ENCODE data around the gene ADAM10. TPM values are rescaled to one million over a fixed set of nuclear protein-coding genes. Genes with fewer than 3 reads are reported as not detected.

The ADAM10 gene
- total RNA-seq, 1 donor from 2014 or later = 87.7 TPM

- peaks cover 31% of the 10 kb centered on the region for H3K27me3 Mint-ChIP-seq
- CTCF ChIA-PET = no interaction called here
- no peaks in the 10 kb centered on the region for H3K9me3 Mint-ChIP-seq
- no peak overlapping the region for H3K27ac Mint-ChIP-seq
- intact Hi-C loops (cut with micrococcal nuclease) = no loop called here
- TF ChIP-seq, protein P1, sequence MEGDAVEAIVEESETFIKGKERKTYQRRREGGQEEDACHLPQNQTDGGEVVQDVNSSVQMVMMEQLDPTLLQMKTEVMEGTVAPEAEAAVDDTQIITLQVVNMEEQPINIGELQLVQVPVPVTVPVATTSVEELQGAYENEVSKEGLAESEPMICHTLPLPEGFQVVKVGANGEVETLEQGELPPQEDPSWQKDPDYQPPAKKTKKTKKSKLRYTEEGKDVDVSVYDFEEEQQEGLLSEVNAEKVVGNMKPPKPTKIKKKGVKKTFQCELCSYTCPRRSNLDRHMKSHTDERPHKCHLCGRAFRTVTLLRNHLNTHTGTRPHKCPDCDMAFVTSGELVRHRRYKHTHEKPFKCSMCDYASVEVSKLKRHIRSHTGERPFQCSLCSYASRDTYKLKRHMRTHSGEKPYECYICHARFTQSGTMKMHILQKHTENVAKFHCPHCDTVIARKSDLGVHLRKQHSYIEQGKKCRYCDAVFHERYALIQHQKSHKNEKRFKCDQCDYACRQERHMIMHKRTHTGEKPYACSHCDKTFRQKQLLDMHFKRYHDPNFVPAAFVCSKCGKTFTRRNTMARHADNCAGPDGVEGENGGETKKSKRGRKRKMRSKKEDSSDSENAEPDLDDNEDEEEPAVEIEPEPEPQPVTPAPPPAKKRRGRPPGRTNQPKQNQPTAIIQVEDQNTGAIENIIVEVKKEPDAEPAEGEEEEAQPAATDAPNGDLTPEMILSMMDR (IDR thresholded peaks at IDR 0.05) = no peak
- H3K36me3 Mint-ChIP-seq (ENCODE audit: low read depth) = no peaks in the 10 kb centered on the region
- POLR2A ChIA-PET = no interaction called here
- H3K4me1 Mint-ChIP-seq = peaks cover 9% of the 10 kb centered on the region
- DNase-seq (no peak), ATAC-seq (ENCODE audit: low read depth) (no peak)
- no peak overlapping the region for H3K4me3 Mint-ChIP-seq
Measured at GRCh38 chr15:58554758-58555157, 194.7 kb downstream of the ADAM10 start.

DNA sequence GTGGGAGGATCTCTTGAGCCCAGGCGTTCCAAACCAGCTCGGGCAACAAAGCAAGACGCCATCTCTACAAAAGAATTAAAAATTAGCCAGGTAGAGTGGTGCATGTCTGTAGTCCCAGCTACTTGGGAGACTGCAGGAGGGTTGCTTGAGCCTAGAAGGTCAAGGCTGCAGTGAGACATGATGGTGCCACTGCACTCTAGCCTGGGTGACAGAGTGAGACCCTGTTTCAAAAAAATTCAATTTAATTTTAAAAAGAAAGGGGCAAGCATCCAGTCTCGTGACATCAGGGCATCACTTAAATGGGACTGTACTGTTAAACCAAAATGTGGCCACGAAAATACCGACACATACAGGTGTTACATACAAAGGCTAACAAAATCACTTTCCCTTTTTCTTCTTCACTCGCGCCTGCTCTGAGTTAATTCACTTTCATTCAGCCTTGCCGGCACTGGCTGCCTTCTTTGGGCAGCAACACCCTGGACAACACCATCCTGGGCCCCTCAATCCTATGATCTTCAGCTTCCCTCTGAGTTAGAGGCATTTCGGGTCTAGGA is 196.1 kb downstream of the ADAM10 start:
- ChIA-PET CTCF (no interaction called here), POLR2A (no interaction called here)
- ATAC-seq (ENCODE audit: low read depth) (no peak), DNase-seq (no peak)
- H3K27me3 Mint-ChIP-seq = peaks cover 33% of the 10 kb centered on the region
- H3K9me3 Mint-ChIP-seq = no peaks in the 10 kb centered on the region
- no peaks in the 10 kb centered on the region for H3K36me3 Mint-ChIP-seq (ENCODE audit: low read depth)
- no peak overlapping the region for H3K27ac Mint-ChIP-seq
- TF ChIP-seq, protein P1 (IDR thresholded peaks at IDR 0.05) = no peak
- intact Hi-C loops (cut with micrococcal nuclease) = no loop called here
- H3K4me1 Mint-ChIP-seq = peaks cover 9% of the 10 kb centered on the region
- H3K4me3 Mint-ChIP-seq = no peak overlapping the region

DNA sequence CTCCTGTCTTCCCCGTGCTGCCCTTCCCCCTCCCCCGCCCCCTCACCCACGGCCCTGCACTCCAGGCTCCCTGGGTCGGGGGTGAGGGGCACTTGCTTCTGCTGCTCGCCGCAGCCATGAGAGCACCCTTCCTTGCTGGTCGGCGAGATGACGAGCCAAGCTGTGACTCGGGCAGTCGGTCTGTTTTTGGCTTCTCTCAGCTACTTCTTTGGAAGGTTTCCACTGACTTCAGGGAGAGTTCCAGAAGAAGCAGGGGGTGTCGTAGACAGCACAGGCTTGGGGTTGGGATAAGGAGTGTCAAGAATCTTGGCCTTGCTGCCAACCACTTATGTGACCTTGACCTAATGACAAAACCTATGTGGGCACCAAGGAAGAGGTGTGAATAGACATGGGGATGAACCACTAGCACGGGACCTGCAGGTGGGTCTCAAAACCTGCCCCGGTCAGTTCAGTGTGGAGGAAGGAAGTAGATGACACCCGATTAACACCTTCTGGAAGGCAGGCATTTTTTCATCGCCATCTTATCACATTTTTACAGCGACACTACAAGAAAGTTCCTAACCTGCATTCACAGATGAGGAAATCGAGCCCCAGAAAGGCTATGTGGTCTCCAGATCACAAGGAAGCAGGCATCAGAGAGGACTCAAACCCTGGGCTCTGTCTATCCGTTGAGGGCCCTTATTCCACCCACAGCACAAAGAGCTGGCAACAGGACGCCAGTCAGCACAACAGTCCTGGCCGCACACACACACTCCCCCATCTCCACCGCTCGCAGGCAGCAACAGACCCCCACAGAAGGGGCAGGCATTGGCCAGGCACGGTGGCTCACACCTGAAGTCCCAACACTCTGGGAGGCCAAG is 196.8 kb downstream of the ADAM10 start:
- no peaks in the 10 kb centered on the region for H3K9me3 Mint-ChIP-seq
- intact Hi-C loops (cut with micrococcal nuclease) = no loop called here
- peaks cover 33% of the 10 kb centered on the region for H3K27me3 Mint-ChIP-seq
- POLR2A ChIA-PET = no interaction called here
- ATAC-seq (ENCODE audit: low read depth) (no peak), DNase-seq (no peak)
- no peak overlapping the region for H3K4me3 Mint-ChIP-seq
- peaks cover 9% of the 10 kb centered on the region for H3K4me1 Mint-ChIP-seq
- no peaks in the 10 kb centered on the region for H3K36me3 Mint-ChIP-seq (ENCODE audit: low read depth)
- TF ChIP-seq, protein P1 (IDR thresholded peaks at IDR 0.05) = no peak
- CTCF ChIA-PET = no interaction called here
- H3K27ac Mint-ChIP-seq = no peak overlapping the region

DNA sequence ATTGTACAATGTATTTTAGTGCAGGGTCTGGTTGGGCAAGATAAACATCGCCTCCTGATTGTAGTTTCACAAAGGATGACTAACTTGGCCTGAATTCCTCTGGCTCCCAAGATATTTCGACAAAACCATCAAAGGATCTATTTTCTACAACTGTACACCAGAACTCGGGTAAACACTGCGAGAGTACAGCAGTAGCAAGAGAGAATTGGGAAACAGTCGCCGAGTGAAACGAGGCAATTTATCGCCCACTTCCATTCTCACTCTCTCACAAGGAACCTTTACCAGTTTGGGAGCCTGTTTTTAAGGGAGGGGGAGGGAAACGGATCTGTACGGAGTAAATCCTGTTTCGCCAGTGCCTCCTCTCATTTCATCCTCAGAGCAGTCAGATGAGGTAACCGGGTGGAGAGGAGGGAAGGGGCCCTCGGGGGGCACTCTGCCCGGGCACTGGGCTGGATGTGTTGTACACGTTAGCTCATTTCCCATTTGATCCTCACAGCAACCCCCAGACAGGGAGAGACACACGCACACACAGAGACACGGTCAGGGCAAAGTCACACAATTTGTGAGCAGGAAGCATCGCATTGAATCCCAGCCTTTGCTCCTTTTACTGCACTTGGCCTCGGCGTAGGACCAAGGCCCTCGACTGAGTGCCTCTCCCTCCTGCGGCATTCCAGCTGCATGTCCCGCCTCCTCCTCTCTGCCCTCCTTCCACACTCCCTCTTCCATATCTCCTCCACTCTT is 197.6 kb downstream of the ADAM10 start:
- Mint-ChIP-seq H3K9me3 (no peaks in the 10 kb centered on the region), H3K27me3 (peaks cover 33% of the 10 kb centered on the region), H3K4me3 (no peak overlapping the region), H3K4me1 (peaks cover 9% of the 10 kb centered on the region), H3K36me3 (ENCODE audit: low read depth) (no peaks in the 10 kb centered on the region), H3K27ac (no peak overlapping the region)
- ATAC-seq (ENCODE audit: low read depth) (no peak), DNase-seq (no peak)
- ChIA-PET CTCF (no interaction called here), POLR2A (no interaction called here)
- intact Hi-C loops (cut with micrococcal nuclease) = no loop called here
- TF ChIP-seq, protein P1 (IDR thresholded peaks at IDR 0.05) = no peak

GRCh38 chr15:58551084-58551763 is 198.3 kb downstream of the ADAM10 start:
- intact Hi-C loops (cut with micrococcal nuclease) = no loop called here
- CTCF ChIA-PET = no interaction called here
- H3K27ac Mint-ChIP-seq = no peak overlapping the region

More at GRCh38 chr15:58551084-58551763, 198.3 kb downstream of the ADAM10 start:
- ATAC-seq (ENCODE audit: low read depth) (no peak), DNase-seq (no peak)
- Mint-ChIP-seq H3K36me3 (ENCODE audit: low read depth) (no peaks in the 10 kb centered on the region), H3K9me3 (no peaks in the 10 kb centered on the region), H3K27me3 (peaks cover 33% of the 10 kb centered on the region), H3K4me3 (no peak overlapping the region), H3K4me1 (peaks cover 9% of the 10 kb centered on the region)
- TF ChIP-seq, protein P1 (IDR thresholded peaks at IDR 0.05) = no peak
- POLR2A ChIA-PET = no interaction called here
